HS-5 (cell line): ENCODE data around the gene SERTAD2.

Experiments
- DNase-seq: peaks from one replicate; pipeline ENCODE4 v3.0.0-alpha.2; 2012; ENCODE audit warnings: low read depth

Gene SERTAD2

GRCh38 chr2:64675860-64676259 is 22.1 kb upstream of the SERTAD2 start:
- no peak for DNase-seq

GRCh38 chr2:64672708-64673107 is 19.0 kb upstream of the SERTAD2 start:
- no peak for DNase-seq

GRCh38 chr2:64670047-64670446 is 16.3 kb upstream of the SERTAD2 start:
- DNase-seq, result no peak

DNA sequence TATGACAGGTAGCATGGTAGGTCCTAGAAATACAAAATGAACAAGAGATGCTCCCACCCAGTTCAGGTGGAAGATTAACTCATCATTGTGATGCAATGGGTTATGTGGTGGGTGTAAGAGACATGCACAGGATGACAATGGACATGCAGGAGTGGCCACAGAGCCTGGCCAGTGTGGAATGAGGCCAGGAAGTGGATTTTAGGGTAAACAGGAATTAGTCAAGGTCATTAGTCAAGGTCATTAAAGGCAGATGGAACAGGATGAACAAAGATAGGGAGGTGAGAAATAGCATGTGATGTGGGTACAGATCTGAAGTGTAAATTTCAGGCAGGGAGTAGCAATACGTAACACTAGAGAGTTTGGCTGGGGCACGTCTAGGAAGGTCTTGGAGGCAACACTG is 15.6 kb upstream of the SERTAD2 start:
- DNase-seq, result no peak

DNA sequence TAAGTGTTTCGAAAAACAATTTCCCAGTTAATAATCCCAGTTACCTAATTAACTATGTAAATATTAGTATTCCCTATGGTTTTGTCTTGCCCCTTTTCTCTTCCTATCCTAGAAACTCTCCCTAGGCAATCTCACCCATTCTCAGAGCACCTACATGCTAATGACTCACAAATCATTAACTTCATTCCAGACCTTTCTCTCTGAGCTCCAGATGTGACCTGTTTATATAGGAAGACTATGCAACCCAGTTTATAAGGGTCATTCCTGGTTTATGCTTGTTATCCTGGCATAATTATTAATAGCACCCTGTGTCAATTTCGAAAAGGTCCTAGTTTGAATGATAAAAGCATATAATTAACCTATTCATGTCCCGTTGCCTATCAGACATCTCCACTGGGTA is 14.8 kb upstream of the SERTAD2 start:
- no peak for DNase-seq

GRCh38 chr2:64667535-64667934 is 13.8 kb upstream of the SERTAD2 start:
- DNase-seq, result no peak

DNA sequence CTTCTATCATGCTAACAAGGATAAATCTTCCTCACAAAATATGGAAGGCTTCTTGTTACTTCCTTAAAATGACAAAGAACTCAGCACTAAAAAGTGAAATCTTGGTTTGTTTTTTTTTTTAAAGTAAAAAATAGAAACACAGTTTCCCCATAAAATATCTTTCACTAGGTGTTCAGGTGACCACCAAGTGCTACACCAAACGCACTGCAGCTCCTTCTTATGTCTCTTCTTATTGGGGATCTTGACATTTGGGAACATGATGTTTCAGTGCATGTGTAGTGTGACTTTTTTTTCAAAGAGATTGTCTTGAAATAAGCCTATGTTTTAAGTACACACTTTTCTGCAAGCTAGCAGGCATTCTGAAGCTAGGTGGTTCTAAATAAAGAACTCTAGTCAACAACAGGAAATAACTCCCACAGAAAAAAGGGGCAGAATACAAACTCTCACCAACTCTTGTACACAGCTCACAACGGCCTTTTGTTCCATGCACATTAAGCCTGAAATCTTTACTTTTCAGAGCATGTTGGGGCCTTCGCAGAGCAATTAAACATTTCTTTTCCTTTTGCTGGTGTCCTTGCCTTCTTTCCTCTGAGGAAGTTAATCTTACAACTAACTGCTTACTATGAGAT is 13.2 kb upstream of the SERTAD2 start:
- DNase-seq, result no peak

- no peak for DNase-seq
These were observed 12.0 kb upstream of the SERTAD2 start for GRCh38 chr2:64665709-64666108.

- DNase-seq, result no peak
These were observed 9.7 kb upstream of the SERTAD2 start for GRCh38 chr2:64663402-64663801.

GRCh38 chr2:64661741-64662169 is 8.0 kb upstream of the SERTAD2 start:
- no peak for DNase-seq

GRCh38 chr2:64659252-64659651 is 5.5 kb upstream of the SERTAD2 start:
- no peak for DNase-seq

GRCh38 chr2:64658269-64658668 is 4.6 kb upstream of the SERTAD2 start:
- DNase-seq, result no peak

DNA sequence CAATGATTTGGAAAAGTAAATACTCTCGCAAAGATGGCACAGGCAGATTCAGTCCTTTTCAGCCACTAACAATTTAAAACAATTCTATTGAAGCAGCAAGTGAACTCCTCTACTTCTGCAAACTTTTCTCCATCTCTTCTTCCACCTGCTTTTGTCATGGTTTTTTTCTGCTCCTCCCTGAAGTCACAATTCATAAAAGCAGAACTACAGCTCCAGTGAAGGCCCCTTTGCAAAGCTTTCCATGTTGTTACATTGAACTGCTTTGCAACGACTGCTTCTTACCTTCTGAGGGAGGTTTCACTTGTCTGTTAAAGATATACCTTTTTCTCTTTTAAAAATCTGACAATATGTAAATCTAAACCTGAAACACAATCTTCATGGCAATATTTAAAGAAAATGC is 3.7 kb upstream of the SERTAD2 start:
- no peak for DNase-seq

DNA sequence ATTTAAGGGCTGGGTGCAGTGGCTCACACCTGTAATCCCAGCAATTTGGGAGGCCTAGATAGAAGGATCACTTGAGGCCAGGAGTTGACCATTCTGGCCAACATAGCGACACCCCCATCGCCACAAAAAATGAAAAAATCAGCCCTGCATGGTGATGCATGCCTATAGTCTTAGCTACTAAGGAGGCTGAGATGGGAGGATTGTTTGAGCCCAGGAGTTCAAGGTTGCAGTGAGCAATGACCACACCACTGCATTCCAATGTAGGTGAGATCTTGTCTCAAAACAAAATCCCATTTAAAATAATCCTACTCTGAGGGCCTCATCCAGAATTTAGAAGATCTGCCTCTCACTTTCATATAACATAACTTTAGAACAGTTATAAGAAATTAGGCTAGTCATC is 2.7 kb upstream of the SERTAD2 start:
- no peak for DNase-seq

DNA sequence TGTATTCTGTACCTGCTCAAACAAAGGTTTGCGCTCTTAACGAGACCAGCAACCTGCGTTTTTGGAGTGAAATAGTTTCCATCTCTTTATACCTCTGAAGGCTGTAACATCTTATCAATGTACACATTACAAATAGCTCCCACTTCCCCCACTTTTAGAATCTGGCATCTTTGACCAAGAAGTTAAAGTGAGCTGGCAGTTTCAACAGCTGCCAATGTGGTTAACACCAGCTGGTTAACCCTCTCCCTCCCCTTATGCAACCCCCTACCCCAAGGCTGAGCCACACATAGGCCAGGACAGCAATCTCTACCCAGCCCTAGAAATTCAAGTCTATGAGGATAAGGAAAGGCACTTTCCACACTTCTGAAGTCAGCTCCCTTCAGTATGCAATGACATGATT is 2.2 kb upstream of the SERTAD2 start:
- no peak for DNase-seq

- DNase-seq, result peak; percentile 28
These were observed 1.4 kb upstream of the SERTAD2 start for GRCh38 chr2:64655018-64655664.

GRCh38 chr2:64654063-64654811 is 524 bp upstream of the SERTAD2 start:
- DNase-seq, result peak; percentile 72

- peak; percentile 58 for DNase-seq
These were observed 1.2 kb downstream of the SERTAD2 start for GRCh38 chr2:64652231-64653108.

DNA sequence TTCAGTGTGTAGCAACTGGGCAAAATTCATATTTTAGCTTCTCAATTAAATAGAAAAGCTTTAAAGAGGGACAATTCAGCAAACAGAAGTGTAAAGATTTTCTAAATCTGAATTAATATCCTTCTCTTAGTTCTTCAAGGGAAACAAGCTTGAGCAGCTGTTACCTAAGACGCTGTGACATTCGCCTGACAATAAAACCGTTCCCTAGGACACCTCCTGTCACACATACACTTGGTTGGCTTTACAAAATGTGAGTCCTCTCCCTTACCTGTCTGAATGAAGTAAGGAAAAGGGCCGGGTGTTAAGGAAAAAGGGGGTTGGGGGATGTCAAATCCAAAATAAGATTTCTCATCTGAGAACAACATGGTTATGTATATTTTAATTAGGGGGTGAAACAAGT is 2.1 kb downstream of the SERTAD2 start:
- no peak for DNase-seq

- DNase-seq, result no peak
These were observed 2.9 kb downstream of the SERTAD2 start for GRCh38 chr2:64650722-64651338.

DNA sequence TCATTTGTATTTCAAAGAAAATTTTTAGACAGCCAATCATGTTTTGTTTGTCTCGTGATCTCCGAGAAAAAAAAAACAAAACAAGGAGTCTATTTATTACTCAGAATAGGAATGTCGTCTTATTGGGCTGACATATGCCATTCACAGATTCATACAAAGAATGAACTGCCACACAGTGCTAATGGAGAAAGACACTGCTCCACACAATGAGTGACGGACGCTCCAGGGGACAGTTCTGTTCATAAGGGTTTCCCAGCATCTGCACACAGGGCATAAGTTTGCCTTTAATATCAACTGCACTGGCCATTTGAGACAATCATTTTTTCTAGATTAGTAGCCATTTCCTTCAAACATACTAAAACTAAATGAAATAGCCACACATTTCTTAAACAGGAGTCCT is 3.4 kb downstream of the SERTAD2 start:
- no peak for DNase-seq

GRCh38 chr2:64649626-64650025 is 4.1 kb downstream of the SERTAD2 start:
- DNase-seq, result no peak
